T-helper 22 cell (primary cell): ENCODE data around the gene TBCA.

Experiments
- DNase-seq: peaks from one replicate; pipeline ENCODE4 v3.0.0-alpha.2; 2020; ENCODE audit warnings: low read depth

The TBCA gene

GRCh38 chr5:77642738-77643653 is 133.1 kb downstream of the TBCA start:
- DNase-seq: no peak

- no peak for DNase-seq
These were observed 134.0 kb downstream of the TBCA start for GRCh38 chr5:77641963-77642737.

- DNase-seq: no peak
These were observed 134.7 kb downstream of the TBCA start for GRCh38 chr5:77641397-77641943.
